GM23338 (cell line): Measurements from ENCODE around the gene EMX1. TPM values are rescaled to one million over a fixed set of nuclear protein-coding genes. Genes with fewer than 3 reads are reported as not detected.

ENCODE experiments used
- ATAC-seq: fragments of 200-7000 bp; cut with Tn5 transposase; 3 replicates; pipeline ENCODE4 v1.9.1; 2020
- DNase-seq: peaks from one replicate; pipeline ENCODE4 v3.0.0-alpha.2; 2015; ENCODE audit warnings: low spot score
- H2AFZ ChIP-seq: fragments of 200-600 bp; sonication (generic); 2 replicates; pipeline ENCODE4 v1.8.0; 2016; ENCODE audit warnings: antibody characterized with exemption, mild to moderate bottlenecking, moderate library complexity
- H3F3A ChIP-seq: fragments of 200-600 bp; sonication (generic); replicated peaks from 2 replicates; pipeline ENCODE4 v1.8.0; 2017; ENCODE audit warnings: antibody characterized with exemption, mixed run types, low read depth
- H3K27ac ChIP-seq: fragments of 200-600 bp; sonication (generic); 2 replicates; pipeline ENCODE4 v1.6.1; 2016; ENCODE audit warnings: low read depth
- H3K27me3 ChIP-seq: fragments of 200-600 bp; sonication (generic); 2 replicates; pipeline ENCODE4 v1.8.0; 2016; ENCODE audit warnings: mild to moderate bottlenecking, mixed run types, moderate library complexity; ENCODE audit not compliant: insufficient read depth
- H3K36me3 ChIP-seq: fragments of 200-600 bp; sonication (generic); 2 replicates; pipeline ENCODE4 v1.8.0; 2016; ENCODE audit warnings: mild to moderate bottlenecking; ENCODE audit not compliant: insufficient read depth
- H3K4me1 ChIP-seq: fragments of 200-600 bp; sonication (generic); 2 replicates; pipeline ENCODE4 v1.8.0; 2016; ENCODE audit warnings: mild to moderate bottlenecking, moderate library complexity; ENCODE audit not compliant: insufficient read depth
- H3K4me2 ChIP-seq: fragments of 200-600 bp; sonication (generic); 2 replicates; pipeline ENCODE4 v1.7.1; 2017; ENCODE audit warnings: mixed run types
- H3K4me3 ChIP-seq: fragments of 200-600 bp; sonication (generic); 2 replicates; pipeline ENCODE4 v1.6.1; 2016; ENCODE audit warnings: mixed run types
- H3K79me2 ChIP-seq: fragments of 200-600 bp; sonication (generic); replicated peaks from 2 replicates; pipeline ENCODE4 v1.8.0; 2017; ENCODE audit warnings: mild to moderate bottlenecking; ENCODE audit not compliant: insufficient read depth
- H3K9me2 ChIP-seq: fragments of 200-600 bp; sonication (generic); 2 replicates; pipeline ENCODE4 v1.8.0; 2017; ENCODE audit not compliant: insufficient read depth
- H4K20me1 ChIP-seq: fragments of 200-600 bp; sonication (generic); replicated peaks from 2 replicates; pipeline ENCODE4 v1.8.0; 2017; ENCODE audit warnings: mild to moderate bottlenecking; ENCODE audit not compliant: insufficient read depth
- H3K27ac Mint-ChIP-seq: 2 replicates; pipeline ENCODE4 v1.8.0; 2020; ENCODE audit warnings: inconsistent platforms, mild to moderate bottlenecking, moderate library complexity, mixed read lengths
- H3K27me3 Mint-ChIP-seq: 3 replicates; pipeline ENCODE4 v1.8.0; 2022; ENCODE audit warnings: low read depth, mild to moderate bottlenecking, moderate library complexity, mixed read lengths, inconsistent platforms; ENCODE audit not compliant: insufficient read depth, poor library complexity
- H3K36me3 Mint-ChIP-seq: 3 replicates; pipeline ENCODE4 v1.8.0; 2021; ENCODE audit warnings: low read depth, mild to moderate bottlenecking, inconsistent platforms, moderate library complexity, mixed read lengths
- H3K4me1 Mint-ChIP-seq: 3 replicates; pipeline ENCODE4 v1.8.0; 2020; ENCODE audit warnings: mild to moderate bottlenecking, inconsistent platforms, mixed read lengths
- H3K4me3 Mint-ChIP-seq: 3 replicates; pipeline ENCODE4 v1.8.0; 2021; ENCODE audit warnings: moderate library complexity, mild to moderate bottlenecking, inconsistent platforms, mixed read lengths
- H3K9me3 Mint-ChIP-seq: 3 replicates; pipeline ENCODE4 v1.8.0; 2020; ENCODE audit warnings: moderate library complexity, mild to moderate bottlenecking, inconsistent platforms, mixed read lengths
- CTCF ChIP-seq, 2 experiments: fragments of 200-600 bp in 1 of 2; sonication (generic) in 1 of 2; conservative IDR thresholded peaks; 2 replicates each; pipeline versions ENCODE4 v1.5.1 to v1.6.1; 2016 to 2017; ENCODE audit warnings: antibody characterized with exemption in 2 of 2, low read depth in 2 of 2, mild to moderate bottlenecking in 2 of 2, moderate library complexity in 1 of 2
- ETS1 ChIP-seq: IDR thresholded peaks from 2 replicates; pipeline ENCODE4 v1.6.1; 2016; ENCODE audit warnings: antibody characterized with exemption
- EZH2 ChIP-seq: fragments of 200-600 bp; sonication (generic); IDR thresholded peaks from one replicate; pipeline ENCODE4 v1.8.0; 2017; ENCODE audit warnings: antibody characterized with exemption, mild to moderate bottlenecking, low read depth; ENCODE audit not compliant: unreplicated experiment
- EZH2phosphoT487 ChIP-seq: fragments of 200-600 bp; sonication (generic); IDR thresholded peaks from one replicate; pipeline ENCODE4 v1.8.1; 2018; ENCODE audit warnings: antibody characterized with exemption; ENCODE audit not compliant: unreplicated experiment
- JUNB ChIP-seq: IDR thresholded peaks from one replicate; pipeline ENCODE4 v1.6.1; 2016; ENCODE audit warnings: antibody characterized with exemption; ENCODE audit not compliant: unreplicated experiment
- NANOG ChIP-seq: IDR thresholded peaks from 2 replicates; pipeline ENCODE4 v1.6.1; 2016; ENCODE audit warnings: antibody characterized with exemption, borderline replicate concordance
- STAT1 ChIP-seq: IDR thresholded peaks from one replicate; pipeline ENCODE4 v1.6.1; 2016; ENCODE audit warnings: antibody characterized with exemption; ENCODE audit not compliant: unreplicated experiment
- ZNF114 ChIP-seq: fragments of 250-450 bp; sonication (Bioruptor Pico); IDR thresholded peaks from 2 replicates; pipeline ENCODE4 v1.5.0; 2020; ENCODE audit warnings: mild to moderate bottlenecking, moderate library complexity
- ZNF331 ChIP-seq: fragments of 250-450 bp; sonication (Bioruptor Pico); IDR thresholded peaks from 2 replicates; pipeline ENCODE4 v1.5.0; 2020; ENCODE audit warnings: low read depth, mild to moderate bottlenecking, moderate library complexity
- ZNF462 ChIP-seq: fragments of 250-450 bp; sonication (Bioruptor Pico); IDR thresholded peaks from 2 replicates; pipeline ENCODE4 v1.5.0; 2020; ENCODE audit warnings: mild to moderate bottlenecking, moderate library complexity
- polyA plus RNA-seq: library from polyadenylated mRNA; unstranded; fragments of >200 nt; fragmentation: Nextera tagmentation; extraction: Ambion mirVana; gene quantifications from 2 replicates; pipeline ENCODE4 v1.2.1, GENCODE V29; 2016
- total RNA-seq: library from RNA; depleted of rRNA; stranded (reverse); fragments of >200 nt; shearing (Covaris generic); gene quantifications from 2 replicates; pipeline ENCODE4 v1.2.3, GENCODE V29; 2014

Gene EMX1
- total and polyA plus RNA-seq, 2 experiments from 2014 or later, result 3.9 to 7.9 TPM

- Histone ChIP-seq H3K79me2 (no peaks in the 10 kb centered on the region), H3K4me2 (peak overlapping the region; percentile 91), H3K27me3 (peaks cover 99% of the 10 kb centered on the region), H3F3A (peaks cover 29% of the 10 kb centered on the region), H2AFZ (peak overlapping the region; percentile 19; the same call in 1 of the 2 replicates), H3K4me3 (peak overlapping the region; percentile 56), H3K27ac (no peak overlapping the region), H4K20me1 (peaks cover 13% of the 10 kb centered on the region), H3K9me2 (no peaks in the 10 kb centered on the region), H3K36me3 (no peaks in the 10 kb centered on the region), H3K4me1 (peaks cover 41% of the 10 kb centered on the region)
- H3K9me3 Mint-ChIP-seq, result peaks cover 3% of the 10 kb centered on the region; the same call in 2 of the 3 replicates
- peaks cover 4% of the 10 kb centered on the region; the same call in 1 of the 3 replicates for H3K36me3 Mint-ChIP-seq
- H3K4me1 Mint-ChIP-seq, result peaks cover 32% of the 10 kb centered on the region
- ATAC-seq (peak; percentile 0; the same call in 2 of the 3 replicates), DNase-seq (peak; percentile 76)
- peaks cover 23% of the 10 kb centered on the region for H3K27me3 Mint-ChIP-seq
- H3K27ac Mint-ChIP-seq, result no peak overlapping the region
- peak overlapping the region; percentile 81 for H3K4me3 Mint-ChIP-seq
- peak; percentile 62 for TF ChIP-seq EZH2
- TF ChIP-seq JUNB, result no peak
These were observed 2.3 kb downstream of the EMX1 start for GRCh38 chr2:72919414-72920317.

GRCh38 chr2:72920318-72921087 is 3.2 kb downstream of the EMX1 start:
- H3K79me2 ChIP-seq, result no peaks in the 10 kb centered on the region
- peaks cover 15% of the 10 kb centered on the region for H3K27me3 Mint-ChIP-seq
- DNase-seq (peak; percentile 83), ATAC-seq (peak; percentile 3)
- peaks cover 99% of the 10 kb centered on the region for H3K27me3 ChIP-seq
- no peak overlapping the region for H3K27ac ChIP-seq
- peaks cover 13% of the 10 kb centered on the region for H4K20me1 ChIP-seq
- H3K9me3 Mint-ChIP-seq, result peaks cover 3% of the 10 kb centered on the region; the same call in 2 of the 3 replicates
- H3K9me2 ChIP-seq, result no peaks in the 10 kb centered on the region
- H3K27ac Mint-ChIP-seq, result no peak overlapping the region
- peaks cover 41% of the 10 kb centered on the region for H3K4me1 ChIP-seq
- peak overlapping the region; percentile 56 for H3K4me3 ChIP-seq
- H3K4me3 Mint-ChIP-seq, result peak overlapping the region; percentile 81
- H3K36me3 Mint-ChIP-seq, result peaks cover 4% of the 10 kb centered on the region; the same call in 1 of the 3 replicates
- peaks cover 31% of the 10 kb centered on the region for H3K4me1 Mint-ChIP-seq
- peak overlapping the region; percentile 77 for H2AFZ ChIP-seq
- peak overlapping the region; percentile 91 for H3K4me2 ChIP-seq
- H3K36me3 ChIP-seq, result no peaks in the 10 kb centered on the region
- H3F3A ChIP-seq, result peaks cover 28% of the 10 kb centered on the region
- no peak for TF ChIP-seq ETS1
- no peak for TF ChIP-seq ZNF114 (CRISPR knock-in tag)
- no peak for TF ChIP-seq STAT1
- no peak for TF ChIP-seq CTCF (conservative IDR thresholded peaks at IDR 0.05; ENCODE audit: low read depth in 2 of 2)
- TF ChIP-seq ZNF462, result no peak
- TF ChIP-seq NANOG, result no peak
- peak; percentile 81 for TF ChIP-seq EZH2
- TF ChIP-seq ZNF331 (CRISPR knock-in tag), result no peak
- peak; percentile 80 for TF ChIP-seq EZH2phosphoT487
